Measurements from ENCODE around the gene VCAM1. TPM values are rescaled to one million over a fixed set of nuclear protein-coding genes. Genes with fewer than 3 reads are reported as not detected.

The VCAM1 gene
- total RNA-seq, 4 donors from 2014 or later = 5.8 to 25.7 (median 7.9) TPM

DNA sequence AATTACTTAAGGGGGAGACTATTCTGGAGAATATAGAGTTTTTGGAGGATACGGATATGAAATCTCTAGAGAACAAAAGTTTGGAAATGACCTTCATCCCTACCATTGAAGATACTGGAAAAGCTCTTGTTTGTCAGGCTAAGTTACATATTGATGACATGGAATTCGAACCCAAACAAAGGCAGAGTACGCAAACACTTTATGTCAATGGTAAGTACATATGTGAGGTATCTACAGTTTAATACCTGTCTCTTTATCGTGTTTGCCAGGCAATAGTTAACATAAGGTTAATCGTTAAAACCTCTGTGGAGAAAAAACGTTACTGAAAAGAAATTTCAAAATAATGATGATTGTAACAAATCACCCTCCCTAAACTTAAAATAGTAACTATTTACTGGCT is 11.8 kb downstream of the VCAM1 start:
- no peaks in the 10 kb centered on the region for H3K36me3 ChIP-seq
- DNase-seq (ENCODE audit: extremely low spot score) = no peak
- no peak overlapping the region for H3K27ac ChIP-seq (replicated peaks in 1 of 4)
- no peak overlapping the region for H3K4me3 ChIP-seq
- 89% methylated on average over 6 of the region's 6 CpGs for WGBS
- H3K9me3 ChIP-seq = no peaks in the 10 kb centered on the region
- intact Hi-C loops (cut with DNase I) = no loop called here
- H3K27me3 ChIP-seq = no peaks in the 10 kb centered on the region
- H3K4me1 ChIP-seq = peaks cover 0 to 27% (median 25%) of the 10 kb centered on the region in 4 donors
- no peak for TF ChIP-seq EP300 (IDR thresholded peaks at IDR 0.05)
- no peak for TF ChIP-seq POLR2A (IDR thresholded peaks at IDR 0.05; ENCODE audit: low read depth)
- TF ChIP-seq, protein P1, sequence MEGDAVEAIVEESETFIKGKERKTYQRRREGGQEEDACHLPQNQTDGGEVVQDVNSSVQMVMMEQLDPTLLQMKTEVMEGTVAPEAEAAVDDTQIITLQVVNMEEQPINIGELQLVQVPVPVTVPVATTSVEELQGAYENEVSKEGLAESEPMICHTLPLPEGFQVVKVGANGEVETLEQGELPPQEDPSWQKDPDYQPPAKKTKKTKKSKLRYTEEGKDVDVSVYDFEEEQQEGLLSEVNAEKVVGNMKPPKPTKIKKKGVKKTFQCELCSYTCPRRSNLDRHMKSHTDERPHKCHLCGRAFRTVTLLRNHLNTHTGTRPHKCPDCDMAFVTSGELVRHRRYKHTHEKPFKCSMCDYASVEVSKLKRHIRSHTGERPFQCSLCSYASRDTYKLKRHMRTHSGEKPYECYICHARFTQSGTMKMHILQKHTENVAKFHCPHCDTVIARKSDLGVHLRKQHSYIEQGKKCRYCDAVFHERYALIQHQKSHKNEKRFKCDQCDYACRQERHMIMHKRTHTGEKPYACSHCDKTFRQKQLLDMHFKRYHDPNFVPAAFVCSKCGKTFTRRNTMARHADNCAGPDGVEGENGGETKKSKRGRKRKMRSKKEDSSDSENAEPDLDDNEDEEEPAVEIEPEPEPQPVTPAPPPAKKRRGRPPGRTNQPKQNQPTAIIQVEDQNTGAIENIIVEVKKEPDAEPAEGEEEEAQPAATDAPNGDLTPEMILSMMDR (IDR thresholded peaks at IDR 0.05) = no peak
- no peak for TF ChIP-seq POLR2AphosphoS5 (IDR thresholded peaks at IDR 0.05)

DNA sequence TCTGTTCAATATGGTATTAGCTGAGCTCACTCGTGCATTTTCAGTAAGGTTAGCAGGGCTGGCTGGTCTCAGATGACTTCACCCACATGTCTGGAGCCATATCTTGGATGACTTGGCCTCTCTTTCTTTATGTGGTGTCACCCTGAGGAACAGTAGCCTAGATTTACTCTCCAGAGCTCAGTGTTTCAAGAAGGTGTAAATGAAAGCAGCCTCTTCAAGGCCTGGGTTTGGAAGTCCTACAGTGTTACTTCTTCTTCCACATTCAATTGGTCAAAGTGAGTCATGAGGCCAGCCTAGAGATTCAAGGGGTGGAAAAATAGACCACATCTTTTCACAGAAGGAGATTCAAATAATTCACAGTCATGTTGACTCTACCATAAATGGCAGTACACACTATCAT is 12.2 kb downstream of the VCAM1 start:
- H3K4me3 ChIP-seq = no peak overlapping the region
- 83% methylated on average over 1 of the region's 1 CpG for WGBS
- H3K9me3 ChIP-seq = no peaks in the 10 kb centered on the region
- peaks cover 0 to 31% (median 29%) of the 10 kb centered on the region in 4 donors for H3K4me1 ChIP-seq
- no peak overlapping the region for H3K27ac ChIP-seq (replicated peaks in 1 of 4)
- no peak for DNase-seq (ENCODE audit: extremely low spot score)
- H3K36me3 ChIP-seq = no peaks in the 10 kb centered on the region
- TF ChIP-seq POLR2AphosphoS5 (IDR thresholded peaks at IDR 0.05) = no peak
- TF ChIP-seq EP300 (IDR thresholded peaks at IDR 0.05) = no peak
- TF ChIP-seq, protein P1 (IDR thresholded peaks at IDR 0.05) = no peak
- TF ChIP-seq POLR2A (IDR thresholded peaks at IDR 0.05; ENCODE audit: low read depth) = no peak
- intact Hi-C loops (cut with DNase I) = no loop called here
- H3K27me3 ChIP-seq = no peaks in the 10 kb centered on the region

DNA sequence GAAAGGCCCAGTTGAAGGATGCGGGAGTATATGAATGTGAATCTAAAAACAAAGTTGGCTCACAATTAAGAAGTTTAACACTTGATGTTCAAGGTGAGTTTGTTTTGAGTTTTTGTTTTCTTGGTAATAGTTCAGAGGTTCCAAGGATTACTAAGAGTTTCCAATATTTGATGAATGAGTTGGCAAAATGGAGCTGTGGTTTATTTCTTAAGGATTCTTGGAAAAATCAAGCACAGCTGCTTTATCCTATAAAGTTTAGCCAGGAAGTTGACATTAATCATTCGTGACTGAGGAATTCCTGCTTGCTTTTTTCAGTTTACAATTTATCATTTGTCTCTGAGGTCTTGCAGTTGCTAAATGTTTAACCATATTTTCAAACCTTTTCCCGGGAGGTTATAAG is 15.1 kb downstream of the VCAM1 start:
- Histone ChIP-seq H3K27me3 (no peaks in the 10 kb centered on the region), H3K27ac (replicated peaks in 1 of 4) (peak overlapping the region; percentile 8 to 66 (median 12)), H3K36me3 (no peaks in the 10 kb centered on the region), H3K9me3 (no peaks in the 10 kb centered on the region), H3K4me1 (peaks cover 0 to 42% (median 41%) of the 10 kb centered on the region in 4 donors), H3K4me3 (no peak overlapping the region)
- 23% methylated on average over 3 of the region's 3 CpGs for WGBS
- no peak for DNase-seq (ENCODE audit: extremely low spot score)
- TF ChIP-seq POLR2AphosphoS5 (IDR thresholded peaks at IDR 0.05) (no peak), EP300 (IDR thresholded peaks at IDR 0.05) (no peak), POLR2A (IDR thresholded peaks at IDR 0.05; ENCODE audit: low read depth) (no peak)
- TF ChIP-seq, protein P1 (IDR thresholded peaks at IDR 0.05) = no peak
- intact Hi-C loops (cut with DNase I) = no loop called here

DNA sequence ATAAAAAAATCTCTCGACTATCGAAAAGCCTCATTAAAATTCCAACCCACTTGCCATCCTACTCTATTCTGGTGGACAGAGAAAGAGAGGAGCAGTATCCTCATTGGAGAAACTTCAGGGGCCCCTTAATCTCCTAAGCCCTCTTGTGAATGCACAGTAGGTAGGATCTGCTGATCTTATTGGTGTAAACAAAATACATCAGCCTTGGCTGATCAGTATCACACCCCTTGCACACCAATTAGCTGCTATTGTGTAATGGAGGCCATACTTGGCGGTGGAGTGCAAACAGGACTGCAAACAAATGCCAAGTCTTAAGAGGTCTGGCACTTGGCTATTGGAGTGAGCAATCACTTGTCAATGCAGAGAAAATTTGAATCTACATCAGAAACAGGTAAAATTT is 15.7 kb downstream of the VCAM1 start:
- TF ChIP-seq, protein P1 (IDR thresholded peaks at IDR 0.05) = no peak
- no peak for TF ChIP-seq POLR2AphosphoS5 (IDR thresholded peaks at IDR 0.05)
- no peak for TF ChIP-seq EP300 (IDR thresholded peaks at IDR 0.05)
- TF ChIP-seq POLR2A (IDR thresholded peaks at IDR 0.05; ENCODE audit: low read depth) = no peak
- Histone ChIP-seq H3K27ac (replicated peaks in 1 of 4) (peak overlapping the region in 3 of 4 donors; percentile 5 to 66 (median 13)), H3K4me3 (no peak overlapping the region), H3K9me3 (no peaks in the 10 kb centered on the region), H3K4me1 (peaks cover 0 to 42% (median 41%) of the 10 kb centered on the region in 4 donors), H3K27me3 (no peaks in the 10 kb centered on the region), H3K36me3 (no peaks in the 10 kb centered on the region)
- intact Hi-C loops (cut with DNase I) = no loop called here
- DNase-seq (ENCODE audit: extremely low spot score) = no peak
- 53% methylated on average over 3 of the region's 3 CpGs for WGBS

DNA sequence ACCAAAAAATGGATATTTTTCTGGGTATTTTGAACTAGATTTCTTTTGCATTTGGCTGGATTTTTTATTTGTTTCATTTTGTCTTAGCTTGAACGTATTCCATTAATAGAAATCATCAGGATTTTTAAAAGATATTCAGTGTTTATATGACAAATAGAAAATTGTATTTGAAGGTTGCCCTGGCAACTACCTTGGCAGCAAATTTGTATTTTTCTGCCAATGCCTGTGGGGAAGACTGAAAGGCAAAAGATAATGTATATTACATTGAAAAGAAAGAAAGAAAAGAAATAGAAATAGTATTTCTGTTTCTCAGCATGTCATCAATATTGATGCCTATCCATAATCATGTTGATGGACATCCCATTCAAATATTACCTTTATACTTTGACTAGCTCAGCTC is 16.8 kb downstream of the VCAM1 start:
- 14% methylated on average over 1 of the region's 1 CpG for WGBS
- Histone ChIP-seq H3K27me3 (no peaks in the 10 kb centered on the region), H3K36me3 (no peaks in the 10 kb centered on the region), H3K4me3 (no peak overlapping the region), H3K9me3 (no peaks in the 10 kb centered on the region), H3K27ac (replicated peaks in 1 of 4) (no peak overlapping the region), H3K4me1 (peaks cover 0 to 42% (median 40%) of the 10 kb centered on the region in 4 donors)
- intact Hi-C loops (cut with DNase I) = no loop called here
- TF ChIP-seq EP300 (IDR thresholded peaks at IDR 0.05) = no peak
- TF ChIP-seq, protein P1 (IDR thresholded peaks at IDR 0.05) = no peak
- no peak for TF ChIP-seq POLR2A (IDR thresholded peaks at IDR 0.05; ENCODE audit: low read depth)
- no peak for TF ChIP-seq POLR2AphosphoS5 (IDR thresholded peaks at IDR 0.05)
- DNase-seq (ENCODE audit: extremely low spot score) = no peak

Data from esophagus muscularis mucosa (tissue), 4 donors.